LNCAP (cell line): ENCODE data around the gene NRSN2.

Experiments
- TF ChIP-seq, protein P1 (sequence below): fragments of 450-650 bp; IDR thresholded peaks from 2 replicates; pipeline ENCODE4 v1.5.1; 2017; ENCODE audit warnings: mild to moderate bottlenecking

Gene NRSN2

DNA sequence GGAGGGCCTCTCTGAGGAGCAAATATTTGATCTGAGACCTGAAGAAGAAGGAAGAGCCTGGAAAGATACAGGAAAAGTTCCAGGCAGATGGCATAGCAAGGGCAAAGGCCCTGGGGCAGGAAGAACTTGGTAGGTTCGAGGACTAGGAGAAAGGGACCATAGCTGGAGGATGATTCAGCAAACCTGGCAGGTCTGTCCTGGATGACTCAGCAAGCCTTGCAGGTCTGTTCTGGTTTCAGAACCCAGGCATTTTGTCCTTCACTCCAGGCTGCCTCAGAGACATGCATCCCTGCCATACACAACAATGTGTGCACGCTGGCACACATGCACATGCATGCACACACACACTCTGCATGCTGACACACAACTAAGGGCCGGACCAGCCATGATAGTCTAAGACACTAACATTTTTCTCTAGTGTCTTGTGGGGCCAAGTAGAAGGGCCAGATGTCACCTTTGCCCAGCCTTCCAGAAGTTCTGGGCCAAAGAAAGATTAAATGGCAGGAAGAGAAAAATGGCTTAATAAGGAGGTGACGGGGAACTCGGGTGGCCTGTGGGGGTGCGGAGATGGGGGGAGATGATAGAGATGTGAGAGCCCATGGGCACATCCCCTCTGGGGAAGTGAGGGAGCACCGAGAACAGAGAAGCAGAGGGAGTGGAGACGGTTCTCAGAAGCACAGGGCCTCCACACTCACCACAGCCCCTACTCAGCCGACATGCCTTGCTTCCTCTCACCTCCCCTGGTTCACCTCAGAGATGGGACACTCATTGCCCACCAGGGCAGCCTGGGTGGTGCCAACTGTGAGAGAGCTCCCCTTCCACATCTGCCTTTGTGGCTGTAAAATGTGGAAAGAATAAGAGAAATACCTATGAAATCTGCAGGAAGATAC lies 18.2 kb downstream of the NRSN2 start:
- TF ChIP-seq, protein P1, sequence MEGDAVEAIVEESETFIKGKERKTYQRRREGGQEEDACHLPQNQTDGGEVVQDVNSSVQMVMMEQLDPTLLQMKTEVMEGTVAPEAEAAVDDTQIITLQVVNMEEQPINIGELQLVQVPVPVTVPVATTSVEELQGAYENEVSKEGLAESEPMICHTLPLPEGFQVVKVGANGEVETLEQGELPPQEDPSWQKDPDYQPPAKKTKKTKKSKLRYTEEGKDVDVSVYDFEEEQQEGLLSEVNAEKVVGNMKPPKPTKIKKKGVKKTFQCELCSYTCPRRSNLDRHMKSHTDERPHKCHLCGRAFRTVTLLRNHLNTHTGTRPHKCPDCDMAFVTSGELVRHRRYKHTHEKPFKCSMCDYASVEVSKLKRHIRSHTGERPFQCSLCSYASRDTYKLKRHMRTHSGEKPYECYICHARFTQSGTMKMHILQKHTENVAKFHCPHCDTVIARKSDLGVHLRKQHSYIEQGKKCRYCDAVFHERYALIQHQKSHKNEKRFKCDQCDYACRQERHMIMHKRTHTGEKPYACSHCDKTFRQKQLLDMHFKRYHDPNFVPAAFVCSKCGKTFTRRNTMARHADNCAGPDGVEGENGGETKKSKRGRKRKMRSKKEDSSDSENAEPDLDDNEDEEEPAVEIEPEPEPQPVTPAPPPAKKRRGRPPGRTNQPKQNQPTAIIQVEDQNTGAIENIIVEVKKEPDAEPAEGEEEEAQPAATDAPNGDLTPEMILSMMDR, result no peak

DNA sequence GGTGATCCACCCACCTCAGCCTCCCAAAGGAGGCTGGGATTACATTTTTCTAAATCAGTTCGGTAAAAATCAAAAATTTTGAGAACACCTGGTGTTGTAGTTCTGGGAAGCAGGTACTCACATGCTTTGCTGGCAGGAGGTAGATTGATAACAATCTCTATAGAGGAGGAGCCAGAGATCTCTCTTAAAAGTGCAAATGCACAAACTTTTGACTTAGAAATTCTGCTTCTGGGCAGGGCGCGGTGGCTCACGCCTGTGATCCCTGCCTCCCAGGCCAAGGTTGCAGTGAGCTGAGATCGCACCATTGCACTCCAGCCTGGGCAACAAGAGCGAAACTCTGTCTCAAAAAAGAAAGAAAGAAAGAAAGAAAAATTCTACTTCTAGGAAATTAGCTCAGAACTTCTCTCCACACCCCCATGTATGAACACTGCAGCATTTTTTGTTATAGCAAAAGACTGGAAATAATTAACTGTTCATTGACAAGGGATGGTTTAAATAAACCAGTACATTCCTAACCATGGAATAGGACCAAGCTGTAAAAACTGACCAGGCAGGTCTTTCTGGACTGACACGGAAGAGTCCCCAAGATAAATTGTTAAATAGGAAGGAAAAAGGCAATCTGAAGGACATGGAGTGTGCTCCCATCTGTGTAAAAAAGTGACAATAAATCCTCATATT lies 19.3 kb downstream of the NRSN2 start:
- TF ChIP-seq, protein P1, result no peak

DNA sequence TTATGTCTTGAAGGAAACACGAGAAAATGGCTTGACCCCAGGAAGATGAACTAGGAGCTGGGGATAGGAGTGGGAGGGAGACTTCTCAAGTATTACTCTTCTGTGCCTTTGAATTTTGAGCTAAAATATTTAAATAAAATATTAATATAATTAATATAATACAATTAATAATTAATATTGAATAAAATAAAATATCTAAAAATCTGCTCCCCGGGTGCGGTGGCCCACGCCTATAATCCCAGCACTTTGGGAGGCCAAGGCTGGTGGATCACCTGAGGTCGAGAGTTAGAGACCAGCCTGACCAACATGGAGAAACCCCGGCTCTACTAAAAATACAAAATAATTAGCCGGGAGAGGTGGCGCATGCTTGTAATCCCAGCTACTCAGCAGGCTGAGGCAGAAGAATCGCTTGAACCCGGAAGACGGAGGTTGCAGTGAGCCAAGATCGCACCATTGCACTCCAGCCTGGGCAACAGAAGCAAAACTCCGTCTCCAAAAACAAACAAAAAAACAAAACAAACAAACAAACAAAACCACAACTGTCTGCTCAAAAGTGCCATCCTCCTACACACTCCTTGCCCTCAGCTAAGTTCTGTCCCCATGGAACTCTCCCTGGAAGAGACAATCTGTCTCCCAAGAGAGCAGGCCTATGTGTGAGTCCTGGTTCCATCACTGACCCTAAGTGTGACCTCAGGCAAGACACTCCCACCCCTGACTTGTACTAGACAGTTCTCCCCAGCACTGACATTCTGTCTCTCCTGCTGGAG lies 20.0 kb downstream of the NRSN2 start:
- TF ChIP-seq, protein P1, result no peak

DNA sequence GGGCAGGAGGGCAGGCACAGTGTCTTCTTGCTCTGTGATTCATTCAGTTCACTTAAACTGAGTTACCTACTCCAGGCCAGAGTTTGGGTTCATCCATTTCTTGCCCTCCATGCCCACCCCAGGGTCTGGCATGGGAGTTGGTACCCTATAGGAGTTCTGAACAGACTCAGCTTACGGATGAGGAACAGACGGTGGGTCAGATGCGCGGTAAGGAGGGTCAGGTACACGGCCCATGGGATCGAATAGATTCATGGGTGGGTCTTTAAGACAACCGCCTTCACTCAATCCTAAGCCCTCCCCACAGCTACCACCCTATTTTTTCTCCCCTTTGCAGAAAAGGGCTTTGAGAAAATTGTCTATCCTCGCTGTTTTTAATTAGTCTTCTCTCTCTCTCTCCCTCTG lies 20.6 kb downstream of the NRSN2 start:
- TF ChIP-seq, protein P1, result no peak

DNA sequence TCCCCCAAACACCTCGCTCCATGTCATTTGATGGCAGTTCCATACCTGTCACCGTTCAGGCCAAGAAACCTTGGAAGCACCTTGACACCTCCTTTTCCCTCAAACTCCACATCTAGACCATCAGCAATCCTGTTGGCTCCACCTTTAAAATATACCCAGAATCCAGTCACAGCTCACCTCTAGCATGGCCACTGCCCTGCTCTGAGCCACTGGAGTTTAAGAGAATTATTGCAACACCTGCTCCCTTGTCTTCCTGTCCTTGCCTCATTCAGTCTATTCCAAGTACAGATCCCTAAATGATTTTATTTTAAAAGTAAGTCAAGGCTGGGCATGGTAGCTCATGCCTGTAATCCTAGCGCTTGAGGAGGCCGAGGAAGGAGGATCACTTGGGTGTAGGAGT lies 22.0 kb downstream of the NRSN2 start:
- TF ChIP-seq, protein P1, result no peak

DNA sequence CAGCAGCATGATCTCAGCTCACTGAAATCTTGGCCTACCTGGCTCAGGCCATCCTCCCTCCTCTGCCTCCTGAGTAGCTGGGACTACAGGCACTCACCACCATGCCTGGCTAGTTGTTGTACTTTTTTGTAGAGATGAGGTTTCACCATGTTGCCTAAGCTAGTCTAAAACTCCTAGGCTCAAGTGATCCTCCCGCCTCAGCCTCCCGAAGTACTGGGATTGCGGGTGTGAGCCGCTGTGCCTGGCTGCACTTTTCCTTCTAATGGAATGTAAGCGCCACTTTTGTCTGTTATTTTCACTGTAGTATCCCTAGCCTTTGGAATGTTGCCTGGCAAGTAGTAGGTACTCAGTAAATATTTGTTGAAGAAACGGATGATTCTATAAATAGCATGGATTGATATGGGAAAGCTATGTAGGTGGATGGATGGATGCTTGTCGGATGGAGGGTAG lies 23.3 kb downstream of the NRSN2 start:
- TF ChIP-seq, protein P1, result no peak

DNA sequence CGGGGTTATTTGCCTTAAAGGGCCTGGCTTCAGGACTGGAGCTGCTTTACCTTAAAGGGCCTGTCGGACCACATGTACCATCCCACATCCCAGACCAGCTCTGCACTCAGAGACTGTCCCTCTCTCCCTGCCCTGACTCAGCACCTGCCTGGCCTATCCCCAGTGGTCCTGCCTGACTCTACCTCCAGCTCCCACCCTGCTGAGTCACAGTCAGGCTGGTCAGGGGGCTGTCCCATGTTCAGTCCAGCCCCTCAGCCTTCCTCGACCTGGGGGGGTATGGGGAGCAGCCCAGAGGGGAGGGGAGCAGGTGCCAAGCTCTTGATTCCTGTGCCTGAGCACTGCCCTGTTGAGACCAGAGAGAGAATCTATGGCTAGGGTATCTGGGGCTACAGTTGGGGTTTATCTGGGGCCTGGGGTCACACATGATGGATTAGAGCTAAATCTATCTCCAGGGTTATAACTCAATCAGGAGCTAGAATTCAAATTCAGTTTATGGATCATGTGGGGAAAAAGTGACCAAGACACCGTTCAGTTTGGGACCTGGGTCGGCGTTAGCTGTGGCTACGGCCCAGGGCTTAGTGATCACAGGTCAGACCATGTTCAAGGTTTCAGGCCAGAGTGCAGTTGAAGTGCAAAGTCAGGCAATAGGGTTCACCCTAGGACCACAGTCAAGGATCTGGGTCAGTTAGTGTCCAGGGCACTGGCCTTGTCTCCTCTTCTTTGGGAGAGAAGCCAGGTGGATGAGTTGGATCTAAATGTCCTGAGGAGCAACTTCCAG lies 24.3 kb downstream of the NRSN2 start:
- TF ChIP-seq, protein P1, result no peak
